ENCODE measurements around the gene SCAMP2.

SCAMP2 gene

GRCh38 chr15:74884428-74885223 is 11.5 kb upstream of the SCAMP2 start:
- ChIA-PET POLR2A (no interaction called here), CTCF (interaction anchor here (0.7 kb wide), 1 partner anchor 17 kb away, joined by 3 read pairs; no protein-coding TSS in a partner anchor)
- TF ChIP-seq CTBP1 (IDR thresholded peaks at IDR 0.05; ENCODE audit: borderline replicate concordance) (no peak), ZNF384 (IDR thresholded peaks at IDR 0.05) (no peak), FOXK2 (IDR thresholded peaks at IDR 0.05) (no peak), FOXM1 (IDR thresholded peaks at IDR 0.05; ENCODE audit: borderline replicate concordance) (no peak), NFRKB (IDR thresholded peaks at IDR 0.05) (no peak), BHLHE40 (IDR thresholded peaks at IDR 0.05; ENCODE audit: borderline replicate concordance) (no peak), LEF1 (IDR thresholded peaks at IDR 0.05; ENCODE audit: borderline replicate concordance) (no peak)
- no peak for DNase-seq (ENCODE audit: extremely low spot score)

DNA sequence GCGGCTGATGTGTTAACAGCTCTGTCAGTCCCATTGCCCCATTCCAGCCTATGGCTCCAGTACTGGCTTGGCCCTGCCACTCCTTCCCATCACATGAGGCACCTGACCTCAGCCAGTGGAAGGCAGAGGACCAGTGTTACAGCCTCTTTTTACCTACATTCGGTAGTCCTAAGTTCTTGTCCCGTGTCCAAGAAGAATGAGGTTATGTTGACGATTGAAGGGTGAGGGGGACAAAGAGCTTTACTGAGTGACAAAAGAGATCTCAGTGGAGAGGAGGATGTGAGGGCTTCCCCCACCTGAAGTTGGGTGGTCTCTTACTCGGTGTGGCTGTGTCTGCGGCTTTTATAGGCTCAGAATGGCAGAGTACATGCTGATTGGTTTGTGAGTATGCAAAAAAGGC is 9.4 kb upstream of the SCAMP2 start:
- CTCF ChIA-PET = interaction anchor here (0.6 to 1.9 kb wide), 2 partner anchors 19 to 1067 kb away, joined by 3 to 8 read pairs; no protein-coding TSS in a partner anchor
- POLR2A ChIA-PET = interaction anchor here (1.3 kb wide), 1 partner anchor 24 kb away, joined by 5 read pairs; the partner anchor contains the start of gene FAM219B
- no peak for DNase-seq (ENCODE audit: extremely low spot score)

GRCh38 chr15:74878273-74878672 is 5.1 kb upstream of the SCAMP2 start:
- ChIA-PET POLR2A (interaction anchor here (1.4 to 2.2 kb wide), 2 partner anchors 22 to 28 kb away, joined by 3 to 10 read pairs; partner anchors contain the start of gene FAM219B), CTCF (no interaction called here)
- no peak for DNase-seq (ENCODE audit: extremely low spot score)
- TF ChIP-seq, protein P1, sequence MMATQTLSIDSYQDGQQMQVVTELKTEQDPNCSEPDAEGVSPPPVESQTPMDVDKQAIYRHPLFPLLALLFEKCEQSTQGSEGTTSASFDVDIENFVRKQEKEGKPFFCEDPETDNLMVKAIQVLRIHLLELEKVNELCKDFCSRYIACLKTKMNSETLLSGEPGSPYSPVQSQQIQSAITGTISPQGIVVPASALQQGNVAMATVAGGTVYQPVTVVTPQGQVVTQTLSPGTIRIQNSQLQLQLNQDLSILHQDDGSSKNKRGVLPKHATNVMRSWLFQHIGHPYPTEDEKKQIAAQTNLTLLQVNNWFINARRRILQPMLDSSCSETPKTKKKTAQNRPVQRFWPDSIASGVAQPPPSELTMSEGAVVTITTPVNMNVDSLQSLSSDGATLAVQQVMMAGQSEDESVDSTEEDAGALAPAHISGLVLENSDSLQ (IDR thresholded peaks at IDR 0.05) = no peak
- no peak for TF ChIP-seq ARNT (IDR thresholded peaks at IDR 0.05)
- no peak for TF ChIP-seq ELF4 (IDR thresholded peaks at IDR 0.05)
- TF ChIP-seq SUZ12 (IDR thresholded peaks at IDR 0.05) = no peak
- TF ChIP-seq BHLHE40 (IDR thresholded peaks at IDR 0.05; ENCODE audit: borderline replicate concordance) = no peak
- no peak for TF ChIP-seq NFRKB (IDR thresholded peaks at IDR 0.05)
- no peak for TF ChIP-seq CTBP1 (IDR thresholded peaks at IDR 0.05; ENCODE audit: borderline replicate concordance)
- no peak for TF ChIP-seq SP1 (IDR thresholded peaks at IDR 0.05)

More for the DNA sequence above, 9.4 kb upstream of the SCAMP2 start:
- no peak for TF ChIP-seq ARNT (IDR thresholded peaks at IDR 0.05)
- no peak for TF ChIP-seq HDGF (IDR thresholded peaks at IDR 0.05; ENCODE audit: borderline replicate concordance)
- TF ChIP-seq SUZ12 (IDR thresholded peaks at IDR 0.05) = no peak
- TF ChIP-seq TARDBP (IDR thresholded peaks at IDR 0.05) = no peak
- TF ChIP-seq L3MBTL2 (conservative IDR thresholded peaks at IDR 0.05) = no peak
- no peak for TF ChIP-seq FOXK2 (IDR thresholded peaks at IDR 0.05)
- TF ChIP-seq BHLHE40 (IDR thresholded peaks at IDR 0.05; ENCODE audit: borderline replicate concordance) = no peak
- no peak for TF ChIP-seq FOXA1 (IDR thresholded peaks at IDR 0.05)
- no peak for TF ChIP-seq SP1 (IDR thresholded peaks at IDR 0.05)
- no peak for TF ChIP-seq ZNF384 (IDR thresholded peaks at IDR 0.05)
- no peak for TF ChIP-seq NFRKB (IDR thresholded peaks at IDR 0.05)
- no peak for TF ChIP-seq FOXM1 (IDR thresholded peaks at IDR 0.05; ENCODE audit: borderline replicate concordance)
- no peak for TF ChIP-seq LEF1 (IDR thresholded peaks at IDR 0.05; ENCODE audit: borderline replicate concordance)

DNA sequence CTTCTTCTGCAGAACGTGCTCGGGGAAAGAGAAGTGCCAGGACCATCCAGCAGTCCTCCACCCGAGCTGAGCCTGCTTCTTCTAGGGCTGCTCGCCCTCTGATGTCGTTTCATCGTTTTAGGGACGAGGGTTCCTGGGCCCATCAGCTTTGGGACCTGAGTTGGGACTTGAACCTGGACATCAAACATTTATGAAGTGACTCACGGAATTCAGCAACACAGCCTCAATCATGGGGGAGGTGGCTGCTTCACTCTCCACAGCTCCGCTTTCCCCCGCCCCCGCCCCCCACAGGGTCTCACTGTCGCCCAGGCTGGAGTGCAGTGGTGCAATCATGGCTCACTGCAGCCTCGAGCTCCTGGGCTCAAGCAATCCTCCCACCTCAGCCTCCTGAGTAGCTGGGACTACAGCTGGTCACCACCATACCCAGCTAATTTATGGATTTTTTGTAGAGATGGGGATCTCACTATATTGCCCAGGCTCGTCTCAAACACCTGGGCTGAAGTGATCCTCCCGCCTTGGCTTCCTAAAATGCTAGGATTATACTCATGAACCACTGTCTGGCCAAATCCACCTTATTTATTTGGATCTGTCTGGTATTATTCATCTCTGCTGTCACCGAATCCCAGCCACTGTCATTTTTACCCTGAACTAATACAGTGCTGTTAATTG is 725 bp upstream of the SCAMP2 start:
- ChIA-PET CTCF (interaction anchor here (0.6 to 1.4 kb wide), 2 partner anchors 27 to 44 kb away, joined by 3 to 4 read pairs; no protein-coding TSS in a partner anchor), POLR2A (interaction anchor here (0.9 to 1.6 kb wide), 5 partner anchors 15 to 83 kb away, joined by 3 to 5 read pairs (median 4); partner anchors contain the start of genes MPI and ULK3)
- peak; percentile 57 for DNase-seq (ENCODE audit: extremely low spot score)
- TF ChIP-seq, protein P1 (IDR thresholded peaks at IDR 0.05) = no peak
- TF ChIP-seq TARDBP (IDR thresholded peaks at IDR 0.05) (no peak), L3MBTL2 (conservative IDR thresholded peaks at IDR 0.05) (no peak), ZNF384 (IDR thresholded peaks at IDR 0.05) (no peak), FOXA1 (IDR thresholded peaks at IDR 0.05) (no peak), SUZ12 (IDR thresholded peaks at IDR 0.05) (no peak), ARNT (IDR thresholded peaks at IDR 0.05) (no peak), NFRKB (IDR thresholded peaks at IDR 0.05) (no peak), LEF1 (IDR thresholded peaks at IDR 0.05; ENCODE audit: borderline replicate concordance) (no peak)

GRCh38 chr15:74872702-74873035 is 496 bp downstream of the SCAMP2 start:
- TF ChIP-seq NFRKB (IDR thresholded peaks at IDR 0.05) (no peak), SUZ12 (IDR thresholded peaks at IDR 0.05) (no peak), ELF4 (IDR thresholded peaks at IDR 0.05) (no peak), LEF1 (IDR thresholded peaks at IDR 0.05; ENCODE audit: borderline replicate concordance) (no peak), TARDBP (IDR thresholded peaks at IDR 0.05) (no peak), BHLHE40 (IDR thresholded peaks at IDR 0.05; ENCODE audit: borderline replicate concordance) (no peak), ARNT (IDR thresholded peaks at IDR 0.05) (no peak), FOXK2 (IDR thresholded peaks at IDR 0.05) (no peak), HDGF (IDR thresholded peaks at IDR 0.05; ENCODE audit: borderline replicate concordance) (no peak), FOXA1 (IDR thresholded peaks at IDR 0.05) (no peak), FOXM1 (IDR thresholded peaks at IDR 0.05; ENCODE audit: borderline replicate concordance) (no peak), CTBP1 (IDR thresholded peaks at IDR 0.05; ENCODE audit: borderline replicate concordance) (no peak), ZNF384 (IDR thresholded peaks at IDR 0.05) (no peak), SP1 (IDR thresholded peaks at IDR 0.05) (no peak), L3MBTL2 (conservative IDR thresholded peaks at IDR 0.05) (no peak)
- TF ChIP-seq, protein P1 (IDR thresholded peaks at IDR 0.05) = no peak
- CTCF ChIA-PET = no interaction called here
- no peak for DNase-seq (ENCODE audit: extremely low spot score)
- POLR2A ChIA-PET = interaction anchor here (0.9 to 1.6 kb wide), 3 partner anchors 16 to 33 kb away, joined by 4 to 5 read pairs (median 4); partner anchors contain the start of gene ULK3

Data from HEK293T (cell line).